ENCODE data around the gene CDC27.
"Not testable (repeated sequence)": the region's sequence is repeated elsewhere in the genome, so short reads cannot be mapped to it uniquely, and the experiment has no call there.

Gene CDC27

GRCh38 chr17:47193931-47194511 is 4.9 kb upstream of the CDC27 start:
- DNase-seq (ENCODE audit: low read depth): no peak

GRCh38 chr17:47192554-47192953 is 3.5 kb upstream of the CDC27 start:
- no peak for DNase-seq (ENCODE audit: low read depth)

DNA sequence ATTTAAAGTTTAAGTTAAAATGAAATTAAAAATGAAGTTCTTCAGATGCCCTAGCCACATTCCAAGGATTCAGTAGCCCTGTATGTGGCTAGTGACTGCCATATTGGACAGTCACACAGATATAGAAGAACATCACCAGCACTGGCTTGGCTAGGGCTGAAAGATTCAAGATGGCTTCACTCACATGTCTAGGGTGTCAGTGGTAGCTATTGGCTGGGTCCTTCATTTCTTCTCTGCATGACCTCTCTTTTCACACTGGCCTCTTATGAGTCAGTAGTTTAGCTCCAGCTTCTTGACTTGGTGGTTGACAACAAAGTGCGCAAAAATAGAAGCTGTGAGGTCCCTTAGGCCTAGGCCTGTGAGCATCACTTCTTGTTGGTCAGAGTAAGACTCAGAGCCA is 1.7 kb upstream of the CDC27 start:
- DNase-seq (ENCODE audit: low read depth): no peak

- DNase-seq (ENCODE audit: low read depth): no peak
Observed at GRCh38 chr17:47190243-47190642, 1.1 kb upstream of the CDC27 start.

GRCh38 chr17:47189732-47190237 is 690 bp upstream of the CDC27 start:
- no peak for DNase-seq (ENCODE audit: low read depth)

GRCh38 chr17:47188271-47188875 is 722 bp downstream of the CDC27 start:
- DNase-seq (ENCODE audit: low read depth): no peak

DNA sequence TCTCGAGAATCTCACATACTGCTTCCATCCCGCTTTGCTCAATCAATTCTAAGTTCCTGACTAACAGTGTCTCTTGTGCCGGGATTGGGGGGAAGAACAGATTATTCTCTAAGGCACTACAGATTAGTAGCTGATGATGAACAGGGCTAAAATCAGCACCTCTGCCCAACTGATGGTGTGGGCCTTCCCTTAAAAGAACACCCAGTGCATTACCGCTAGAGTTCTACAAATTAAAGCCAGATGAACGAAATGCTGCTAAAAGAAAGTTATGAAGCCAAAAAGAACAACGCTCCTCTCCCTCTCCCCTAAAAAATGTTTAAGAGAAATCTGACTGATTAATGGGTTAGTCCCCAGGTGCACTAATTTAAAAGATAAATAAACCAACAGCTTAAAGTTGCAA is 4.4 kb downstream of the CDC27 start:
- DNase-seq (ENCODE audit: low read depth): no peak

DNA sequence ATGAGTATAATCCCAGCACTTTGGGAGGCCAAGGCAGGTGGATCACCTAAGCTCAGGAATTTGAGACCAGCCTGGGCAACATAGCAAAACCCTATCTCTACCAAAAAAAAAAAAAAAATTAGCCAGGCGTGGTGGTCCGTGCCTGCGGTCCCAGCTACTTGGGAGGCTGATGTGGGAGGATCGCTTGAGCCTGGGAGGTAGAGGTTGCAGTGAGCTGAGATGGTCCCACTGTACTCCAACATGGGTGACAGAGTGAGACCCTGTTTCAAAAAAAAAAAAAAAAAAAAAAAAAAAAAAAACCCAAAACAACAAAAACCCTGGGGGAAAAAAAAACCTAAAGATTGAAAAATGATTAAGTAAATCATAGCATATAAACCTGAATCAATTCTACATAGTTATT is 8.1 kb downstream of the CDC27 start:
- not testable (repeated sequence) for DNase-seq (ENCODE audit: low read depth)

- no peak for DNase-seq (ENCODE audit: low read depth)
Observed at GRCh38 chr17:47180337-47180736, 8.8 kb downstream of the CDC27 start.

DNA sequence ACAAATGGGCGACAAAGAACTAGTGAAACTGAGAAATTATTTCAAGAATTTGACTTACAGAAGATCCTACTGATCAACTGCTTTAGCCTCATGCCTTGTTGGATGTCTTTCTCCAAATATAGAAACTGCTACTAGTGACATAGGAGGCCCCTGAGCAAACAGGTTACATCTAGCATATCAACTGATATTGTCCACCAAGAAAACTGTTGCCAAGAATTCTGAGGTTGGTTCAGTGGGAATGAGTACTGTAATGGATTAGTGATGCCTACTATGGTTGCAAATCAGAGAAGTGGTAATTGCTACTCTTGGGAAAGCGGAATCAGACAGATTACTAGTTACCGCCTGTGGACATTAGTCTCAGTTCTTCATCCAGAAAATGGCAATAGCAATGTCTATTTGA is 10.0 kb downstream of the CDC27 start:
- DNase-seq (ENCODE audit: low read depth): no peak

GRCh38 chr17:47177261-47177660 is 11.8 kb downstream of the CDC27 start:
- no peak for DNase-seq (ENCODE audit: low read depth)

DNA sequence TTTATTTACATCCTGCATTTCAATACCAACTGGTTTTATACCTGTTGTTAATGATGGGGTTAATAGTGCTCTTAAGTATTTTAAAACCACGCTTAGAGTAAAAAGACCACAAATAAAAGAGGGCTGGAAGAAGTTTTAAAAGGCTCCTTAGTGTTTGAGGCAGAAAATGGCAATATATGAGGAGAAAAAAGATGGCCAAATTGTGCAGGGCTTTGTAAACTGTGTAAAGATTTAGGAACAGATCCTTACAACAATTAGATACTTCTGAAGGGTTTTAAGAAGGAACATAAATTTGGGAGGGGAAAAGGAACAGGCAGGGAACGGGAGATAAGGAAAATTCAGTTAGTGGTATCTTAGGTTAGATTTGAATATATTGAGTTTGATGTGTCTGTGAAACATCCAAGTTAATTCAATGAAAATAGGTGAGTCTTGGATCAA is 12.7 kb downstream of the CDC27 start:
- no peak for DNase-seq (ENCODE audit: low read depth)

- DNase-seq (ENCODE audit: low read depth): not testable (repeated sequence)
Observed at GRCh38 chr17:47174823-47175222, 14.3 kb downstream of the CDC27 start.

- DNase-seq (ENCODE audit: low read depth): no peak
Observed at GRCh38 chr17:47172696-47173565, 16.2 kb downstream of the CDC27 start.

DNA sequence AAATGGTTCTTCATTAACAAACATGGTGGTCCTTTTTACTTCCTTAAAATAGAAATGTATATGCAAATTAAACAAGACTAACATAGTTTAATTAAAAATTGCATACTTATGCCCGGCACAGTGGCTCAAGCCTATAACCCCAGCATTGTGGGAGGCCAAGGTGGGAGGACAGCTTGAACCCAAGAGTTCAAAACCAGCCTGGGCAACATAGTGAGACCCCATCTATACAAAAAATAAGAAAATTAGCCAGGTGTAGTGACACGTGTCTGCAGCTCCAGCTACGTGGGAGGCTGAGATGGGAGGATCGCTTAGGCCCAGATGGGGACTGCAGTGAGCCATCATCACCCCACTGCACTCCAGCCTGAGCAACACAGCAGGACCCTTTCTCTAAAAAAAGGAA is 18.4 kb downstream of the CDC27 start:
- no peak for DNase-seq (ENCODE audit: low read depth)

GRCh38 chr17:47168896-47169295 is 20.2 kb downstream of the CDC27 start:
- not testable (repeated sequence) for DNase-seq (ENCODE audit: low read depth)

GRCh38 chr17:47166854-47167253 is 22.2 kb downstream of the CDC27 start:
- DNase-seq (ENCODE audit: low read depth): not testable (repeated sequence)

GRCh38 chr17:47165137-47165536 is 24.0 kb downstream of the CDC27 start:
- DNase-seq (ENCODE audit: low read depth): no peak

DNA sequence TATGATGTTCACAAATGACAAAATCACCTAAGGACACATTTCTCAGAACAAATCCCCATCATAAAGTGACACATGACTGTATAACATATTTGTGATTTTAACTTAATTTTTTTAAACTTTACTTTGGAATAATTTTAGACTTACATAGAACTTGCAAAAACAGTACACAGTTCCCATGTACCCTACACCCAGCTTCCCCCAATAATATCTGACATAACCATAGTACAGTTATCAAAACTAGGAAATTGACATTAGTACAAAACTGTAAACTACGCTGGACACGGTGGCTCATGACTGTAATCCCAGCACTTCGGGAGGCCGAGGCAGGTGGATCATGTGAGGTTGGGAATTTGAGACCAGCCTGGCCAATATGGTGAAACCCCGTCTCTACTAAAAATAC is 24.8 kb downstream of the CDC27 start:
- DNase-seq (ENCODE audit: low read depth): no peak

DNA sequence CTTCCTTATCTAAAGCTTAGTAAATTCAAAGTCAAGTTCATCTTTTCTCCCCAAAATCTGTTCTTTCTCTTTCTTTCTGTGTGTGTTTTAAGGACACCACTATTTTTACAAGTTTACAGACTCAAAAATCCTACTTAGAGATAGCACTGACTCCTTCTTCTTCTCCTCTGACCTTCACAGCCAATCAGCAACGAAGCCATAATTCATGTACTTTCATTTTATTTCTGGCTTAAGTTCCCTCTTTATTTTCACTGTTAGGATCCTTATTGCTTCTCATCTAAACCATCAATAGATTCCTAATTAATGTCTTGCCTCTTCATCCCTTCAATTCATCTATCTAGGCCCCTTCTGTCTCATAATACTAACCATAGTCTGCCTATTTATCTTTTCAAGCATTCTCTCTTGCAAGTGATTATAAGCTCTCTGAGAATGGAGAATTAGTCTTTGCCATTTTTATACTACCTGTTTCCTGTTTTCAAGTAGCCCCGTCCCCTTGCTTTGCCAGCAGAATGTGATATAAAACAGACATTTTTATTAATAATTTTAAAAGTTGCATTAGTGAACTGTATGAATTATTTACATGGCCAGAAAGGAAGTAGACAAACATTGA is 27.0 kb downstream of the CDC27 start:
- DNase-seq (ENCODE audit: low read depth): no peak

- no peak for DNase-seq (ENCODE audit: low read depth)
Observed at GRCh38 chr17:47159315-47159714, 29.8 kb downstream of the CDC27 start.

DNA sequence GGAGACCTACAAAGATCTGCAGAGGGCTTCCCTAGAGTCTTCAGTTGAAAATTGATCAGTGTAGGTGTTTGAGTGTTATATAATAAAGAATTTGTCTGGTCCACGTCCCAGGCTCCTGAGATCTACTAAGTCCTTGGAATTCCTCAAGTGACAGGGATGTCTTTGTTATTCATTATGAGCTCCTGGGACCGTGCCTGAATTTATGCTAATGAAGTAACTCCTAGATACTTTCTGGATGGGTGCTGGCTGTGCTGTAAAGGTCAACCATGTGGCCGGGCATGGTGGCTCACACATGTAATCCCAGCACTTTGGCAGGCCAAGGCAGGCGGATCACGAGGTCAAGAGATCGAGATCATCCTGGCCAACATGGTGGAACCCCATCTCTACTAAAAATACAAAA is 43.7 kb downstream of the CDC27 start:
- no peak for DNase-seq (ENCODE audit: low read depth)

DNA sequence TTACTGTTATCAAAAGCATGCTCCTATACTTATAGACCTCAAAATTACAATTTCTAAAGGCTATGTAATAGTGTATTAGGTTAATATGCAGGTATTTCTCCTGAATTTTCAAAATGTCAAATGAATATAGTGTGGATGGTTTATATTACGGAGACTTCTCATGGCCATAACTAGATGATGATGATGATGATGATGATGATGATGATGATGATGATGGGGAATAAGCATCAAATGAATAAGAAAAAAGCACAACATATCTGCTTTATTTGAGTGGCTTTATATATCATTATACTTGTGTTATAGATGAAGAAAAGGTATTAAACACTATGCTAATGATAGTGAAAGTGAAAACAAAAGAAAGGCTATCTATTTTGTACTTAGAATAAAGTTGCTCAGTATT is 53.9 kb downstream of the CDC27 start:
- DNase-seq (ENCODE audit: low read depth): no peak
